Sigmoid colon (tissue), 7 donors: ENCODE results near the gene MACF1. TPM values are rescaled to one million over a fixed set of nuclear protein-coding genes. Genes with fewer than 3 reads are reported as not detected.

Source experiments
- DNase-seq: peaks from one replicate; pipeline ENCODE4 v3.0.0-alpha.2; 2019
- H3K27ac ChIP-seq, 4 donors: fragments of 200-600 bp; sonication (generic); one replicate each; pipeline ENCODE4 v1.5.1; 2016 to 2019; ENCODE audit warnings: mild to moderate bottlenecking in 1 of 4
- H3K27me3 ChIP-seq, 3 donors: fragments of 200-600 bp; sonication (generic); one replicate each; pipeline ENCODE4 v1.5.1; 2019; ENCODE audit warnings: mild to moderate bottlenecking in 1 of 3
- H3K36me3 ChIP-seq, 4 donors: fragments of 200-600 bp; sonication (generic); one replicate each; pipeline ENCODE4 v1.5.1; 2016 to 2019
- H3K4me1 ChIP-seq, 4 donors: fragments of 200-600 bp; sonication (generic); one replicate each; pipeline ENCODE4 v1.5.1; 2017 to 2019
- H3K4me3 ChIP-seq, 4 donors: fragments of 200-600 bp; sonication (generic); one replicate each; pipeline ENCODE4 v1.5.1; 2017 to 2019; ENCODE audit warnings: mild to moderate bottlenecking in 2 of 4, moderate library complexity in 1 of 4
- H3K9me3 ChIP-seq, 4 donors: fragments of 200-600 bp in 3 of 4; sonication (generic) in 3 of 4; one replicate each; pipeline versions ENCODE4 v1.5.1 to v1.6.1; 2013 to 2019
- EP300 ChIP-seq, 4 donors: sonication (generic); formaldehyde crosslinking; IDR thresholded peaks; one replicate each; pipeline ENCODE4 v1.6.1; 2017; ENCODE audit warnings: antibody characterized with exemption in 4 of 4
- POLR2A ChIP-seq, 2 donors: fragments of 450-650 bp; IDR thresholded peaks; one replicate each; pipeline ENCODE4 v1.6.1; 2016; ENCODE audit warnings: antibody characterized with exemption in 2 of 2, mild to moderate bottlenecking in 2 of 2, moderate library complexity in 2 of 2
- POLR2AphosphoS5 ChIP-seq, 4 donors: sonication (generic); formaldehyde crosslinking; IDR thresholded peaks; one replicate each; pipeline ENCODE4 v1.6.1; 2017; ENCODE audit warnings: antibody characterized with exemption in 4 of 4
- WGBS, 2 donors: extraction: QIAGEN DNeasy Blood & Tissue Kit; methylation state at CpG; one replicate each; pipeline ENCODE4 v1.1.7; 2013; 5-methylcytosine and 5-hydroxymethylcytosine counted together
- intact Hi-C: fragments of 100-400 bp; cut with DNase I; formaldehyde crosslinking; loops from one replicate; pipeline ENCODE4 v1.15.1; 2023
- polyA plus RNA-seq, 3 donors: library from polyadenylated mRNA; stranded (reverse); fragments of 200-250 nt; gene quantifications; one replicate each; pipeline ENCODE4 v1.2.3, GENCODE V29; 2013
- total RNA-seq, 4 donors: library from RNA; depleted of rRNA; stranded (reverse); fragments of >200 nt; gene quantifications; one replicate each; pipeline ENCODE4 v1.1.0, GENCODE V29; 2016
- TF ChIP-seq, protein P1 (sequence below), 4 experiments: fragments of 450-650 bp in 3 of 4; fragments of 200-600 bp in 1 of 4; IDR thresholded peaks; one replicate each; pipeline ENCODE4 v1.5.1; 2016 to 2019; ENCODE audit warnings: antibody characterized with exemption in 4 of 4, mild to moderate bottlenecking in 3 of 4, moderate library complexity in 2 of 4
- donor health status: healthy with polysubstance abuse.
- donor health status: Bipolar disorder and iron deficiency.
- donor health status: healthy.

MACF1 gene
- total and polyA plus RNA-seq, 7 donors = 16.0 to 657 (median 292) TPM

DNA sequence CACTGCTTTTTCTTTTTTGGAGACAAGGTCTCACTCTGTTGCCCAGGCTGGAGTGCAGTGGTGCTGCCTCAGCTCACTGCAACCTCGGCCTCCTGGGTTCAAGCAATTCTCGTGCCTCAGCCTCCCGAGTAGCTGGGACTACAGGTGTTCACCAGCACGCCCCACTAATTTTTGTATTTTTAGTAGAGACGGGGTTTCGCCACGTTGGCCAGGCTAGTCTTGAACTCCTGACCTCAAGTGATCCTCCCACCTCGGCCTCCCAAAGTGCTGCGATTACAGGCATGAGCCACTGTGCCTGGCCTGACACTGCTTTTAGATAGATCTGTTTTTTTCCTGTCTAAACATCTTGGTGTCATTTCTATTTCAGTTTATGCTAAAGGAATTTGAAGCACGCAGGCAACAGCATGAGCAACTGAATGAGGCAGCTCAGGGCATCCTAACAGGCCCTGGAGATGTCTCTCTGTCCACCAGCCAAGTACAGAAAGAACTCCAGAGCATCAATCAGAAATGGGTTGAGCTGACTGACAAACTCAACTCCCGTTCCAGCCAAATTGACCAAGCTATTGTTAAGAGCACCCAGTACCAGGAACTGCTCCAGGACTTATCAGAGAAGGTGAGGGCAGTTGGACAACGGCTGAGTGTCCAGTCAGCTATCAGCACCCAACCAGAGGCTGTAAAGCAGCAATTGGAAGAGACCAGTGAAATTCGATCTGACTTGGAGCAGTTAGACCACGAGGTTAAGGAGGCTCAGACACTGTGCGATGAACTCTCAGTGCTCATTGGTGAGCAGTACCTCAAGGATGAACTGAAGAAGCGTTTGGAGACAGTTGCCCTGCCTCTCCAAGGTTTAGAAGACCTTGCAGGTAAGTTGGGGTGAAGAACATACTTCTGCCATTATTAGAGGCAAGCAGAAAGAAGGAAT, 180.8 kb downstream of the MACF1 start:
- H3K4me3 ChIP-seq = no peak overlapping the region
- H3K36me3 ChIP-seq = peaks cover 18 to 98% (median 44%) of the 10 kb centered on the region in 4 donors
- H3K27me3 ChIP-seq = no peaks in the 10 kb centered on the region
- TF ChIP-seq POLR2AphosphoS5 (IDR thresholded peaks at IDR 0.05) = no peak
- TF ChIP-seq, protein P1, sequence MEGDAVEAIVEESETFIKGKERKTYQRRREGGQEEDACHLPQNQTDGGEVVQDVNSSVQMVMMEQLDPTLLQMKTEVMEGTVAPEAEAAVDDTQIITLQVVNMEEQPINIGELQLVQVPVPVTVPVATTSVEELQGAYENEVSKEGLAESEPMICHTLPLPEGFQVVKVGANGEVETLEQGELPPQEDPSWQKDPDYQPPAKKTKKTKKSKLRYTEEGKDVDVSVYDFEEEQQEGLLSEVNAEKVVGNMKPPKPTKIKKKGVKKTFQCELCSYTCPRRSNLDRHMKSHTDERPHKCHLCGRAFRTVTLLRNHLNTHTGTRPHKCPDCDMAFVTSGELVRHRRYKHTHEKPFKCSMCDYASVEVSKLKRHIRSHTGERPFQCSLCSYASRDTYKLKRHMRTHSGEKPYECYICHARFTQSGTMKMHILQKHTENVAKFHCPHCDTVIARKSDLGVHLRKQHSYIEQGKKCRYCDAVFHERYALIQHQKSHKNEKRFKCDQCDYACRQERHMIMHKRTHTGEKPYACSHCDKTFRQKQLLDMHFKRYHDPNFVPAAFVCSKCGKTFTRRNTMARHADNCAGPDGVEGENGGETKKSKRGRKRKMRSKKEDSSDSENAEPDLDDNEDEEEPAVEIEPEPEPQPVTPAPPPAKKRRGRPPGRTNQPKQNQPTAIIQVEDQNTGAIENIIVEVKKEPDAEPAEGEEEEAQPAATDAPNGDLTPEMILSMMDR (IDR thresholded peaks at IDR 0.05) = no peak
- no peak for TF ChIP-seq EP300 (IDR thresholded peaks at IDR 0.05)
- no peak for TF ChIP-seq POLR2A (IDR thresholded peaks at IDR 0.05)
- peaks cover 0 to 62% (median 30%) of the 10 kb centered on the region in 4 donors for H3K4me1 ChIP-seq
- no peaks in the 10 kb centered on the region for H3K9me3 ChIP-seq
- intact Hi-C loops = no loop called here
- no peak for DNase-seq
- H3K27ac ChIP-seq = peak overlapping the region; percentile 69 to 84 (median 80)
- 89 to 92% methylated on average over 16 of the region's 16 CpGs for WGBS, 2 donors

DNA sequence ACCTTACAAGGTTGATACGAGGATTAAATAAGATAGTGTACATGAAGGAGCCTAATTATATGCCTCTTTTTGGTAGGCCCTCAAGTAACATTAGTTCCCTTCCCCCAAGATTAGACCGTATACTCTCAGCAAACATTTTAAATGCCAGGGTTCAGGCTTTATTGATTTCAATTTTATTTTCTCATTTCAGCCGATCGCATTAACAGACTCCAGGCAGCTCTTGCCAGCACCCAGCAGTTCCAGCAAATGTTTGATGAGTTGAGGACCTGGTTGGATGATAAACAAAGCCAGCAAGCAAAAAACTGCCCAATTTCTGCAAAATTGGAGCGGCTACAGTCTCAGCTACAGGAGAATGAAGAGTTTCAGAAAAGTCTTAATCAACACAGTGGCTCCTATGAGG, 182.5 kb downstream of the MACF1 start:
- TF ChIP-seq POLR2A (IDR thresholded peaks at IDR 0.05) (no peak), EP300 (IDR thresholded peaks at IDR 0.05) (no peak), POLR2AphosphoS5 (IDR thresholded peaks at IDR 0.05) (no peak)
- TF ChIP-seq, protein P1 (IDR thresholded peaks at IDR 0.05) = no peak
- Histone ChIP-seq H3K36me3 (peaks cover 15 to 84% (median 39%) of the 10 kb centered on the region in 4 donors), H3K9me3 (no peaks in the 10 kb centered on the region), H3K4me1 (peaks cover 0 to 71% (median 39%) of the 10 kb centered on the region in 4 donors), H3K4me3 (no peak overlapping the region), H3K27me3 (no peaks in the 10 kb centered on the region), H3K27ac (peak overlapping the region; percentile 19 to 84 (median 80))
- 90 to 94% methylated on average over 5 of the region's 5 CpGs for WGBS, 2 donors
- DNase-seq = no peak
- intact Hi-C loops = no loop called here

DNA sequence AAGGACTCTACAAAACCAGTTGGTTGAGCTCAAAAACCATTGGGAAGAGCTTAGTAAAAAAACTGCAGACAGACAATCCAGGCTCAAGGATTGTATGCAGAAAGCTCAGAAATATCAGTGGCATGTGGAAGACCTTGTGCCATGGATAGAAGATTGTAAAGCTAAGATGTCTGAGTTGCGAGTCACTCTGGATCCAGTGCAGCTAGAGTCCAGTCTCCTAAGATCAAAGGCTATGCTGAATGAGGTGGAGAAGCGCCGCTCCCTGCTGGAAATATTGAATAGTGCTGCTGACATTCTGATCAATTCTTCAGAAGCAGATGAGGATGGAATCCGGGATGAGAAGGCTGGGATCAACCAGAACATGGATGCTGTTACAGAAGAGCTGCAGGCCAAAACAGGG, 183.0 kb downstream of the MACF1 start:
- Histone ChIP-seq H3K4me1 (peaks cover 0 to 73% (median 42%) of the 10 kb centered on the region in 4 donors), H3K27ac (peak overlapping the region; percentile 19 to 84 (median 80)), H3K4me3 (no peak overlapping the region), H3K27me3 (no peaks in the 10 kb centered on the region), H3K9me3 (no peaks in the 10 kb centered on the region), H3K36me3 (peaks cover 15 to 79% (median 39%) of the 10 kb centered on the region in 4 donors)
- intact Hi-C loops = no loop called here
- DNase-seq = no peak
- WGBS, 2 donors = 86 to 92% methylated on average over 4 of the region's 4 CpGs
- no peak for TF ChIP-seq POLR2A (IDR thresholded peaks at IDR 0.05)
- TF ChIP-seq POLR2AphosphoS5 (IDR thresholded peaks at IDR 0.05) = no peak
- no peak for TF ChIP-seq EP300 (IDR thresholded peaks at IDR 0.05)
- TF ChIP-seq, protein P1 (IDR thresholded peaks at IDR 0.05) = no peak

DNA sequence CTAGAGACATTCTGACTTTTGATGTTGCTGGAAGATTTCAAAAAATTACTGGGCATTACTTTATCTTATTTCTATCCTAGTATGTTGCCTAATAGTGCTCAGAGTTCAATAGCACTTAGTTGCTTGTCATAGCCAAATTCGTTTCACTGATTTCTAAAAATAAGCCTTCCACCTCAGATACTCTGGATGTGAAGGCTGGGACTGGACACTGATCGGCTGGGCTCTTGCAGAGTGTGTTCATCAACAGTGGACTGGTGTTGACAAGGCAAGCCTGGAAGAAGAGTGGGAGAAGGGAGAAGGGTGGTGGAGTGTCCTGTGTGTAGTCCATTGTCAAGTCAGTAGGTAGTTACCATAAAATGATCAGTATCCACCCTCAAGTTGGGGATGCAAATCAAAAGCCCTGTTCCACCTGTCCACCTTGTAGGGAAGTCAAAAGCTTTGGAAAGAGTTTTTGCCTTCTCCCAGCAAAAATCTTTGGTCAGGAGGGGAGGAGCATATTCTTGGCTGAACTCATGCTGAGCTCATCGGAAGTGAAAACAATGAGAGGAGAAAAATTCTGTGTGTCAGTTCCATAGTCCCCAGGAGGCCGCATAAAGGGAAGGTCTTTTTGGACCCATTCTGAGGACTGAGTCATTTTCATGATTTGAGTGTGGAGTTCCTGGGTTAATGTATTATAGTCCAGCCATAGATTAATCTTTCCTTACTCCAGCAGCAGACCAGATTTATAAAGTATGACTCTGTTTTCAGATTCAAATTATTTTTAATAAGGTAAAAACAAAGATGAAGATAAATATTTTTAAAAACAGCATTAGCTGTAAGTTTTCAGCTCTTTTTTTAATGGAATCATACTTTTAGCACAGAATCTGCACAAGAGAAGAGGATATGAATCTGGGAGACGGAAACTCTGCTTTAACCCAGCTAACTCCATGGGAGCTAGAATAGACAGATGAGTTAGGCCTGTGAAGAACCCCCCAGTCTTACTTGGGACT, 187.5 kb downstream of the MACF1 start:
- intact Hi-C loops = no loop called here
- 61 to 63% methylated on average over 5 of the region's 5 CpGs for WGBS, 2 donors
- peaks cover 7 to 35% (median 17%) of the 10 kb centered on the region in 4 donors for H3K36me3 ChIP-seq
- DNase-seq = no peak
- H3K27ac ChIP-seq = peak overlapping the region; percentile 66 to 84 (median 77)
- H3K27me3 ChIP-seq = no peaks in the 10 kb centered on the region
- peak in 2 of 4 donors; percentile 10 to 32 for TF ChIP-seq POLR2AphosphoS5 (IDR thresholded peaks at IDR 0.05)
- no peak for TF ChIP-seq POLR2A (IDR thresholded peaks at IDR 0.05)
- no peak for TF ChIP-seq EP300 (IDR thresholded peaks at IDR 0.05)
- no peak overlapping the region for H3K4me3 ChIP-seq
- no peaks in the 10 kb centered on the region for H3K9me3 ChIP-seq
- H3K4me1 ChIP-seq = peaks cover 0 to 92% (median 67%) of the 10 kb centered on the region in 4 donors
